ENCODE data around the gene GIGYF2. TPM values are rescaled to one million over a fixed set of nuclear protein-coding genes. Genes with fewer than 3 reads are reported as not detected.
"Not testable (repeated sequence)": the region's sequence is repeated elsewhere in the genome, so short reads cannot be mapped to it uniquely, and the experiment has no call there.

GIGYF2 gene
- total and polyA plus RNA-seq, 2 donors: 19.1 to 35.8 TPM

- H3K36me3 ChIP-seq (ENCODE audit: control insufficient read depth in 2 of 2, insufficient read depth in 2 of 2, low read length in 1 of 2); H3K9me3 ChIP-seq (ENCODE audit: control insufficient read depth in 2 of 2, insufficient read depth in 1 of 2, low read length in 1 of 2); H3K4me1 ChIP-seq (ENCODE audit: control insufficient read depth in 2 of 2, insufficient read depth in 2 of 2, low read length in 2 of 2); H3K4me3 ChIP-seq (ENCODE audit: low read length in 2 of 2); DNase-seq (ENCODE audit: low read depth in 6 of 9, low spot score in 9 of 9); H3K27ac ChIP-seq (ENCODE audit: low read depth in 1 of 2, low read length in 1 of 2): not testable (repeated sequence)
- peaks cover 0 to 10% of the 10 kb centered on the region in 2 donors for H3K27me3 ChIP-seq (ENCODE audit: control insufficient read depth in 2 of 2, insufficient read depth in 1 of 2, low read length in 1 of 2)
- 96% methylated on average over 6 of the region's 6 CpGs for WGBS
Measured at GRCh38 chr2:232685391-232685790, 11.7 kb upstream of the GIGYF2 start.

GRCh38 chr2:232687382-232688160, 9.6 kb upstream of the GIGYF2 start:
- Histone ChIP-seq H3K27ac (ENCODE audit: low read depth in 1 of 2, low read length in 1 of 2) (no peak overlapping the region), H3K4me3 (ENCODE audit: low read length in 2 of 2) (no peak overlapping the region), H3K9me3 (ENCODE audit: control insufficient read depth in 2 of 2, insufficient read depth in 1 of 2, low read length in 1 of 2) (no peaks in the 10 kb centered on the region), H3K36me3 (ENCODE audit: control insufficient read depth in 2 of 2, insufficient read depth in 2 of 2, low read length in 1 of 2) (no peaks in the 10 kb centered on the region), H3K4me1 (ENCODE audit: control insufficient read depth in 2 of 2, insufficient read depth in 2 of 2, low read length in 2 of 2) (no peaks in the 10 kb centered on the region), H3K27me3 (ENCODE audit: control insufficient read depth in 2 of 2, insufficient read depth in 1 of 2, low read length in 1 of 2) (no peaks in the 10 kb centered on the region)
- no peak for DNase-seq (ENCODE audit: low read depth in 6 of 9, low spot score in 9 of 9)
- WGBS: 79% methylated on average over 11 of the region's 11 CpGs

- no peak for DNase-seq (ENCODE audit: low read depth in 6 of 9, low spot score in 9 of 9)
- 95% methylated on average over 7 of the region's 7 CpGs for WGBS
- Histone ChIP-seq H3K4me3 (ENCODE audit: low read length in 2 of 2) (no peak overlapping the region), H3K9me3 (ENCODE audit: control insufficient read depth in 2 of 2, insufficient read depth in 1 of 2, low read length in 1 of 2) (no peaks in the 10 kb centered on the region), H3K27me3 (ENCODE audit: control insufficient read depth in 2 of 2, insufficient read depth in 1 of 2, low read length in 1 of 2) (no peaks in the 10 kb centered on the region), H3K4me1 (ENCODE audit: control insufficient read depth in 2 of 2, insufficient read depth in 2 of 2, low read length in 2 of 2) (no peaks in the 10 kb centered on the region), H3K27ac (ENCODE audit: low read depth in 1 of 2, low read length in 1 of 2) (no peak overlapping the region), H3K36me3 (ENCODE audit: control insufficient read depth in 2 of 2, insufficient read depth in 2 of 2, low read length in 1 of 2) (no peaks in the 10 kb centered on the region)
Measured at GRCh38 chr2:232688201-232688600, 8.9 kb upstream of the GIGYF2 start.

GRCh38 chr2:232689152-232689910, 7.8 kb upstream of the GIGYF2 start:
- no peaks in the 10 kb centered on the region for H3K27me3 ChIP-seq (ENCODE audit: control insufficient read depth in 2 of 2, insufficient read depth in 1 of 2, low read length in 1 of 2)
- no peaks in the 10 kb centered on the region for H3K36me3 ChIP-seq (ENCODE audit: control insufficient read depth in 2 of 2, insufficient read depth in 2 of 2, low read length in 1 of 2)
- no peaks in the 10 kb centered on the region for H3K4me1 ChIP-seq (ENCODE audit: control insufficient read depth in 2 of 2, insufficient read depth in 2 of 2, low read length in 2 of 2)
- no peak overlapping the region for H3K4me3 ChIP-seq (ENCODE audit: low read length in 2 of 2)
- no peaks in the 10 kb centered on the region for H3K9me3 ChIP-seq (ENCODE audit: control insufficient read depth in 2 of 2, insufficient read depth in 1 of 2, low read length in 1 of 2)
- no peak for DNase-seq (ENCODE audit: low read depth in 6 of 9, low spot score in 9 of 9)
- 63% methylated on average over 3 of the region's 3 CpGs for WGBS
- H3K27ac ChIP-seq (ENCODE audit: low read depth in 1 of 2, low read length in 1 of 2): no peak overlapping the region

- not testable (repeated sequence) for H3K27ac ChIP-seq (ENCODE audit: low read depth in 1 of 2, low read length in 1 of 2); DNase-seq (ENCODE audit: low read depth in 6 of 9, low spot score in 9 of 9); H3K4me3 ChIP-seq (ENCODE audit: low read length in 2 of 2); H3K36me3 ChIP-seq (ENCODE audit: control insufficient read depth in 2 of 2, insufficient read depth in 2 of 2, low read length in 1 of 2); H3K4me1 ChIP-seq (ENCODE audit: control insufficient read depth in 2 of 2, insufficient read depth in 2 of 2, low read length in 2 of 2); H3K27me3 ChIP-seq (ENCODE audit: control insufficient read depth in 2 of 2, insufficient read depth in 1 of 2, low read length in 1 of 2); H3K9me3 ChIP-seq (ENCODE audit: control insufficient read depth in 2 of 2, insufficient read depth in 1 of 2, low read length in 1 of 2)
- WGBS: 98% methylated on average over 13 of the region's 13 CpGs
Measured at GRCh38 chr2:232691117-232691516, 6.0 kb upstream of the GIGYF2 start.

- Histone ChIP-seq H3K27ac (ENCODE audit: low read depth in 1 of 2, low read length in 1 of 2) (no peak overlapping the region), H3K27me3 (ENCODE audit: control insufficient read depth in 2 of 2, insufficient read depth in 1 of 2, low read length in 1 of 2) (no peaks in the 10 kb centered on the region), H3K4me1 (ENCODE audit: control insufficient read depth in 2 of 2, insufficient read depth in 2 of 2, low read length in 2 of 2) (peaks cover 0 to 4% of the 10 kb centered on the region in 2 donors), H3K4me3 (ENCODE audit: low read length in 2 of 2) (no peak overlapping the region), H3K9me3 (ENCODE audit: control insufficient read depth in 2 of 2, insufficient read depth in 1 of 2, low read length in 1 of 2) (no peaks in the 10 kb centered on the region), H3K36me3 (ENCODE audit: control insufficient read depth in 2 of 2, insufficient read depth in 2 of 2, low read length in 1 of 2) (no peaks in the 10 kb centered on the region)
- DNase-seq (ENCODE audit: low read depth in 6 of 9, low spot score in 9 of 9): no peak
- WGBS: 96% methylated on average over 4 of the region's 4 CpGs
Measured at GRCh38 chr2:232693344-232693743, 3.8 kb upstream of the GIGYF2 start.

GRCh38 chr2:232696609-232697058, 497 bp upstream of the GIGYF2 start:
- Histone ChIP-seq H3K4me3 (ENCODE audit: low read length in 2 of 2) (peak overlapping the region; percentile 74 to 79), H3K27me3 (ENCODE audit: control insufficient read depth in 2 of 2, insufficient read depth in 1 of 2, low read length in 1 of 2) (no peaks in the 10 kb centered on the region), H3K9me3 (ENCODE audit: control insufficient read depth in 2 of 2, insufficient read depth in 1 of 2, low read length in 1 of 2) (no peaks in the 10 kb centered on the region), H3K27ac (ENCODE audit: low read depth in 1 of 2, low read length in 1 of 2) (peak overlapping the region; percentile 64 to 72), H3K36me3 (ENCODE audit: control insufficient read depth in 2 of 2, insufficient read depth in 2 of 2, low read length in 1 of 2) (no peaks in the 10 kb centered on the region), H3K4me1 (ENCODE audit: control insufficient read depth in 2 of 2, insufficient read depth in 2 of 2, low read length in 2 of 2) (peaks cover 9 to 11% of the 10 kb centered on the region in 2 donors)
- WGBS: 61% methylated on average over 10 of the region's 10 CpGs
- peak in 1 of 9 donors; percentile 1 for DNase-seq (ENCODE audit: low read depth in 6 of 9, low spot score in 9 of 9)

- Histone ChIP-seq H3K9me3 (ENCODE audit: control insufficient read depth in 2 of 2, insufficient read depth in 1 of 2, low read length in 1 of 2) (no peaks in the 10 kb centered on the region), H3K4me1 (ENCODE audit: control insufficient read depth in 2 of 2, insufficient read depth in 2 of 2, low read length in 2 of 2) (peaks cover 9 to 11% of the 10 kb centered on the region in 2 donors), H3K36me3 (ENCODE audit: control insufficient read depth in 2 of 2, insufficient read depth in 2 of 2, low read length in 1 of 2) (no peaks in the 10 kb centered on the region), H3K4me3 (ENCODE audit: low read length in 2 of 2) (peak overlapping the region; percentile 74 to 79), H3K27me3 (ENCODE audit: control insufficient read depth in 2 of 2, insufficient read depth in 1 of 2, low read length in 1 of 2) (no peaks in the 10 kb centered on the region), H3K27ac (ENCODE audit: low read depth in 1 of 2, low read length in 1 of 2) (peak overlapping the region; percentile 72 to 86)
- under 1% methylated on average over 11 of the region's 11 CpGs for WGBS
- peak in 6 of 9 donors; percentile 4 to 45 (median 26) for DNase-seq (ENCODE audit: low read depth in 6 of 9, low spot score in 9 of 9)
Measured at GRCh38 chr2:232697807-232698110, 628 bp downstream of the GIGYF2 start.

GRCh38 chr2:232698556-232699091, 1.5 kb downstream of the GIGYF2 start:
- peak overlapping the region in 1 of 2 donors; percentile 79 for H3K4me3 ChIP-seq (ENCODE audit: low read length in 2 of 2)
- no peak overlapping the region for H3K27ac ChIP-seq (ENCODE audit: low read depth in 1 of 2, low read length in 1 of 2)
- DNase-seq (ENCODE audit: low read depth in 6 of 9, low spot score in 9 of 9): no peak
- peaks cover under 1 to 2% of the 10 kb centered on the region in 2 donors for H3K36me3 ChIP-seq (ENCODE audit: control insufficient read depth in 2 of 2, insufficient read depth in 2 of 2, low read length in 1 of 2)
- peaks cover 9 to 11% of the 10 kb centered on the region in 2 donors for H3K4me1 ChIP-seq (ENCODE audit: control insufficient read depth in 2 of 2, insufficient read depth in 2 of 2, low read length in 2 of 2)
- H3K9me3 ChIP-seq (ENCODE audit: control insufficient read depth in 2 of 2, insufficient read depth in 1 of 2, low read length in 1 of 2): no peaks in the 10 kb centered on the region
- H3K27me3 ChIP-seq (ENCODE audit: control insufficient read depth in 2 of 2, insufficient read depth in 1 of 2, low read length in 1 of 2): no peaks in the 10 kb centered on the region
- 87% methylated on average over 4 of the region's 4 CpGs for WGBS

Measured in thymus (tissue), 11 donors.